Measurements from ENCODE around the gene MYOM1.
"Not testable (repeated sequence)": the region's sequence is repeated elsewhere in the genome, so short reads cannot be mapped to it uniquely, and the experiment has no call there.

Gene MYOM1

DNA sequence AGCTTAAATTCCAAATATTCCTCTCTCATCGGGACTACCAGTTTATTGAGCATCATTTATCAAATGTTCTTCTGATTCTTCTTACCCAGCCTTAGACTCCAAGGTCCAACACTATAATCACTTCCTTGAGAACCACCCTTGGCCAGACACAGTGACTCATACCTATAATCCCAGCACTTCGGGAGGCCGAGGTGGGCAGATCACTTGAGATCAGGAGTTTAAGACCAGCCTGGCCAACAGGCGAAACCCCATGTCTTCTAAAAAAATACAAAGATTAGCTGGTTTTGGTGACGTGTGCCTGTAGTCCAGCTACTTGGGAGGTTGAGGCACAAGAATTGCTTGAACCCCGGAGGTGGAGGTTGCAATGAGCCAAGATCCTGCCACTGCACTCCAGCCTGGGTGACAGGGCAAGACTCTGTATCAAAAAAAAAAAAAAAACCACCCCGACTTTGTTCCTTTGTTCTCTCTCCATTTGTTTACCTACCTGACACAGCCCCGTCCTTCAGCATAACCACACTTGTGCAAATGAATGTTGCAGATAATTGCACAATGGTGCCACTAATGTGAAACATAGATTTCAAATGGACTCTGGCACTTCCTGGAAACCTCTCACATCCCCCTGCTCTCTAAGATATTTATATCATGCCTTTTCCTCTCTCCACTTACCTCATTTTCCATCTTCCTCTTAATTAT is 167.9 kb downstream of the MYOM1 start:
- TF ChIP-seq, protein P1, sequence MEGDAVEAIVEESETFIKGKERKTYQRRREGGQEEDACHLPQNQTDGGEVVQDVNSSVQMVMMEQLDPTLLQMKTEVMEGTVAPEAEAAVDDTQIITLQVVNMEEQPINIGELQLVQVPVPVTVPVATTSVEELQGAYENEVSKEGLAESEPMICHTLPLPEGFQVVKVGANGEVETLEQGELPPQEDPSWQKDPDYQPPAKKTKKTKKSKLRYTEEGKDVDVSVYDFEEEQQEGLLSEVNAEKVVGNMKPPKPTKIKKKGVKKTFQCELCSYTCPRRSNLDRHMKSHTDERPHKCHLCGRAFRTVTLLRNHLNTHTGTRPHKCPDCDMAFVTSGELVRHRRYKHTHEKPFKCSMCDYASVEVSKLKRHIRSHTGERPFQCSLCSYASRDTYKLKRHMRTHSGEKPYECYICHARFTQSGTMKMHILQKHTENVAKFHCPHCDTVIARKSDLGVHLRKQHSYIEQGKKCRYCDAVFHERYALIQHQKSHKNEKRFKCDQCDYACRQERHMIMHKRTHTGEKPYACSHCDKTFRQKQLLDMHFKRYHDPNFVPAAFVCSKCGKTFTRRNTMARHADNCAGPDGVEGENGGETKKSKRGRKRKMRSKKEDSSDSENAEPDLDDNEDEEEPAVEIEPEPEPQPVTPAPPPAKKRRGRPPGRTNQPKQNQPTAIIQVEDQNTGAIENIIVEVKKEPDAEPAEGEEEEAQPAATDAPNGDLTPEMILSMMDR (IDR thresholded peaks at IDR 0.05; ENCODE audit: control insufficient read depth, extremely low read depth, insufficient read depth), result no peak
- DNase-seq (ENCODE audit: low read depth), result no peak
- no peak overlapping the region for H3K4me3 ChIP-seq (ENCODE audit: low read depth, low read length)

DNA sequence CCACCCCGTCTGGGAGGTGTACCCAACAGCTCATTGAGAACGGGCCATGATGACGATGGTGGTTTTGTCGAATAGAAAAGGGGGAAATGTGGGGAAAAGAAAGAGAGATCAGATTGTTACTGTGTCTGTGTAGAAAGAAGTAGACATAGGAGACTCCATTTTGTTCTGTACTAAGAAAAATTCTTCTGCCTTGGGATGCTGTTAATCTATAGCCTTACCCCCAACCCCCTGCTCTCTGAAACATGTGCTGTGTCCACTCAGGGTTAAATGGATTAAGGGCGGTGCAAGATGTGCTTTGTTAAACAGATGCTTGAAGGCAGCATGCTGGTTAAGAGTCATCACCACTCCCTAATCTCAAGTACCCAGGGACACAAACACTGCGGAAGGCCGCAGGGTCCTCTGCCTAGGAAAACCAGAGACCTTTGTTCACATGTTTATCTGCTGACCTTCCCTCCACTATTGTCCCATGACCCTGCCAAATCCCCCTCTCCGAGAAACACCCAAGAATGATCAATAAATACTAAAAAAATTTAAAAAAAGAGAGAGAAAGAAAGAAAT is 169.8 kb downstream of the MYOM1 start:
- not testable (repeated sequence) for DNase-seq (ENCODE audit: low read depth); H3K4me3 ChIP-seq (ENCODE audit: low read depth, low read length)

- TF ChIP-seq, protein P1 (IDR thresholded peaks at IDR 0.05; ENCODE audit: control insufficient read depth, extremely low read depth, insufficient read depth), result no peak
- no peak overlapping the region for H3K4me3 ChIP-seq (ENCODE audit: low read depth, low read length)
- DNase-seq (ENCODE audit: low read depth), result no peak
Observed at GRCh38 chr18:3048820-3049349, 170.9 kb downstream of the MYOM1 start.

DNA sequence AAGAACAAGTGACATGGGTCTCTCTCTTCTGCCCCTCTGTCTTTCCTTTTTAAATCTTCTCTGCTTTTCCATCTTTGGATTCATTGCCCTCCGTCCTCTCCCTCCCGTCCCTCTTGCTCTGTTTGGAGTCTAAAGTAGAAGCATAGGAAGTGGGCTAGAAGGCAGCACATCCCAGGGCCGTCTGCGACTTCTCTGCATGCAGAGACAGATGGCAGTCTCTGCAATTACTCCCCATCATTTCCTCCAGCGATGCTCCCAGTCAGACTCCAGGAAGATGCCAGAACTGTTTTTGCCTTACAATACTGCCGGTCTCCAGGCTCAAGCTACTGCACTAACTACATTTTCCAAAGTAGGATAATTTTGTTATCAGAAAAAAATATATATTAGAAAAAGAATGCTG is 171.6 kb downstream of the MYOM1 start:
- TF ChIP-seq, protein P1 (IDR thresholded peaks at IDR 0.05; ENCODE audit: control insufficient read depth, extremely low read depth, insufficient read depth), result no peak

GRCh38 chr18:3046216-3046808 is 173.5 kb downstream of the MYOM1 start:
- no peak for DNase-seq (ENCODE audit: low read depth)
- no peak overlapping the region for H3K4me3 ChIP-seq (ENCODE audit: low read depth, low read length)
- TF ChIP-seq, protein P1 (IDR thresholded peaks at IDR 0.05; ENCODE audit: control insufficient read depth, extremely low read depth, insufficient read depth), result no peak

More for the DNA sequence above, 171.6 kb downstream of the MYOM1 start:
- no peak overlapping the region for H3K4me3 ChIP-seq (ENCODE audit: low read depth, low read length)
- no peak for DNase-seq (ENCODE audit: low read depth)

DNA sequence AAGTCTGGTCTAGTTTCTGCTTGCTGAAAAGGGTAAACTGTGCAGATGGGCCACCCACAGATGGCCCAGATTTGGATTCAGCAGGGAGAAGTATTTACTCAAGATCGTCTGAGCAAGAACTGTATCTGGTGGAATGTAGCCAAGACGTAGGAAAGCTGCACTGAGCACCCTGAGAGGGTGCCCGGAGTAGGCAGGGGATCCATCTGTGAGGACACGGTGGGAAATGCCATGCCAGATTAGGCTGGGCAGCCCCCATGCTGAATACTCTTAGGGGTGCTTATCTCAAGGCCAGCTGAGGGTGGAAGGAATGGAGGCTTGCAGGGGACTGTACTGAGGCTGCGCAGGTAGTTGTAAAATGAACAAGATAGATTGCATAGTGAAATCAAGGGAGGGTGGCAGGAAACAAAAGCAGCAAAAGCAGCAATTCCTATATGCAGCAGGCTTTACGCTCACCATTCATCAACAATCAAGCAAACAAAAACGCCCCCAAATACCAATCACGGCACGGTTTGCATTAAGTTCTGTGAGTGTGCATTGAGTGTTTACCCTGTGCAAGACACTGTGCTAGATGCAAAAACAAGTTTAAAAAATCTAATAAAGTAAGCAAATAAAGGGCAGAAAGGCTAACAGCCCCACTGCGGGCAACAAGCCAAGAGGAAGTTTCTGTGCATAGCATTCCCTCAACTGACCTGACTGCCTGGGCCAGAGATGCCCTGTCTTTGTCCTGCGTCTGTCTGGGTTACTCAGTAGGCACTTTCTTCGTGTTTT is 174.7 kb downstream of the MYOM1 start:
- H3K4me3 ChIP-seq (ENCODE audit: low read depth, low read length), result peak overlapping the region; percentile 16; the same call in 1 of the 2 replicates
- TF ChIP-seq, protein P1 (IDR thresholded peaks at IDR 0.05; ENCODE audit: control insufficient read depth, extremely low read depth, insufficient read depth), result no peak
- DNase-seq (ENCODE audit: low read depth), result peak; percentile 83

DNA sequence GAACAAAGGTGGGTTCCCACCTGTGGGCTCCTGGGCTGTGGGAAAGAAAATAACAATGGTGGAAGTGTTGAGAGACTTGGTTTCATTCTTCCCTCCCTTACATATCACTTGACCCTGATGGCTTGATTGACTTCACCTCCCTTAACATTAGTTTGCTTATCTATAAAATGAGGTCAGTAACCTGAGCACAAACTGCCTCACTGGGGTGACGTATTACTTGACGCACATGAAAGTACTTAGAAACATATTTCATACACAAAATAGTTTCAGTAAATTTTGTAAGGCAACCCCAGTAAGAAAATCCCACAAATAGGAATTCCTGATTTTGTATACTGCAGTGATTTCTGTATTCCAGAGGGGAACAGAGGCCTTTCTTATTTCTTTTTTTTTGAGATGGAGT is 177.4 kb downstream of the MYOM1 start:
- TF ChIP-seq, protein P1 (IDR thresholded peaks at IDR 0.05; ENCODE audit: control insufficient read depth, extremely low read depth, insufficient read depth), result no peak
- no peak for DNase-seq (ENCODE audit: low read depth)
- no peak overlapping the region for H3K4me3 ChIP-seq (ENCODE audit: low read depth, low read length)
